Liver (tissue), 2 donors: Measurements from ENCODE around the gene SLC2A14.
"Not testable (repeated sequence)": the region's sequence is repeated elsewhere in the genome, so short reads cannot be mapped to it uniquely, and the experiment has no call there.

Experiments used
- YY1 ChIP-seq: IDR thresholded peaks from 2 replicates; pipeline ENCODE4 v1.6.1; 2016; ENCODE audit warnings: antibody characterized with exemption, mild to moderate bottlenecking
- TF ChIP-seq, protein P1 (sequence below): IDR thresholded peaks from 2 replicates; pipeline ENCODE4 v1.6.1; 2016; ENCODE audit warnings: antibody characterized with exemption
- TF ChIP-seq, protein P2 (sequence below): fragments of 150-350 bp; IDR thresholded peaks from 2 replicates; pipeline ENCODE4 v1.5.1; 2017; ENCODE audit warnings: improper control_type of control experiment, low read depth, low read length; ENCODE audit not compliant: missing input control
- donor health status: healthy.

DNA sequence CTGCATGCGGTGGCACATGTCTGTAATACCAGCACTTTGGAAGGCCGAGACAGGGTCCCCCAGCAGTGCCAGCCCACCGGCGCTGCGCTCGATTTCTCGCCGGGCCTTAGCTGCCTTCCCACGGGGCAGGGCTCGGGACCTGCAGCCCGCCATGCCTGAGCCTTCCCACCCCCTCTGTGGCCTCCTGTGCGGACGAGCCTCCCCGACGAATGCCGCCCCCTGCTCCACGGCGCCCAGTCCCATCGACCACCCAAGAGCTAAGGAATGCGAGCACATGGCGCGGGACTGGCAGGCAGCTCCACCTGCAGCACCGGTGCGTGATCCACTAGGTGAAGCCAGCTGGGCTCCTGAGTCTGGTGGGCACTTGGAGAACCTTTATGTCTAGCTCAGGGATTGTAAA lies 10.4 kb downstream of the SLC2A14 start:
- TF ChIP-seq, protein P1, sequence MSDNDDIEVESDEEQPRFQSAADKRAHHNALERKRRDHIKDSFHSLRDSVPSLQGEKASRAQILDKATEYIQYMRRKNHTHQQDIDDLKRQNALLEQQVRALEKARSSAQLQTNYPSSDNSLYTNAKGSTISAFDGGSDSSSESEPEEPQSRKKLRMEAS, result not testable (repeated sequence)
- TF ChIP-seq YY1, result not testable (repeated sequence)
- TF ChIP-seq, protein P2, sequence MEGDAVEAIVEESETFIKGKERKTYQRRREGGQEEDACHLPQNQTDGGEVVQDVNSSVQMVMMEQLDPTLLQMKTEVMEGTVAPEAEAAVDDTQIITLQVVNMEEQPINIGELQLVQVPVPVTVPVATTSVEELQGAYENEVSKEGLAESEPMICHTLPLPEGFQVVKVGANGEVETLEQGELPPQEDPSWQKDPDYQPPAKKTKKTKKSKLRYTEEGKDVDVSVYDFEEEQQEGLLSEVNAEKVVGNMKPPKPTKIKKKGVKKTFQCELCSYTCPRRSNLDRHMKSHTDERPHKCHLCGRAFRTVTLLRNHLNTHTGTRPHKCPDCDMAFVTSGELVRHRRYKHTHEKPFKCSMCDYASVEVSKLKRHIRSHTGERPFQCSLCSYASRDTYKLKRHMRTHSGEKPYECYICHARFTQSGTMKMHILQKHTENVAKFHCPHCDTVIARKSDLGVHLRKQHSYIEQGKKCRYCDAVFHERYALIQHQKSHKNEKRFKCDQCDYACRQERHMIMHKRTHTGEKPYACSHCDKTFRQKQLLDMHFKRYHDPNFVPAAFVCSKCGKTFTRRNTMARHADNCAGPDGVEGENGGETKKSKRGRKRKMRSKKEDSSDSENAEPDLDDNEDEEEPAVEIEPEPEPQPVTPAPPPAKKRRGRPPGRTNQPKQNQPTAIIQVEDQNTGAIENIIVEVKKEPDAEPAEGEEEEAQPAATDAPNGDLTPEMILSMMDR, result not testable (repeated sequence)
